NCI-H510A treated with DMSO at 0.1 percent for 48 hours (cell line): ENCODE data around the gene PRND.
A peak's percentile ranks its signal among the peaks of the same experiment; 100 is the strongest.
"Not testable (repeated sequence)": the region's sequence is repeated elsewhere in the genome, so short reads cannot be mapped to it uniquely, and the experiment has no call there.

Experiments
- DNase-seq: peaks from one replicate; lab custom pipeline; 2025; lab: John Stamatoyannopoulos, UW

The PRND gene

GRCh38 chr20:4737857-4738627 lies 16.3 kb downstream of the PRND start:
- DNase-seq: no peak

GRCh38 chr20:4740774-4741431 lies 19.2 kb downstream of the PRND start:
- peak; percentile 25 for DNase-seq

GRCh38 chr20:4748847-4749246 lies 27.1 kb downstream of the PRND start:
- DNase-seq: no peak

- DNase-seq: no peak
Observed at GRCh38 chr20:4749326-4749725, 27.6 kb downstream of the PRND start.

GRCh38 chr20:4750381-4750780 lies 28.7 kb downstream of the PRND start:
- DNase-seq: no peak

GRCh38 chr20:4759100-4759884 lies 37.6 kb downstream of the PRND start:
- DNase-seq: not testable (repeated sequence)

- DNase-seq: no peak
Observed at GRCh38 chr20:4763261-4763660, 41.6 kb downstream of the PRND start.

- DNase-seq: no peak
Observed at GRCh38 chr20:4763723-4764510, 42.2 kb downstream of the PRND start.

GRCh38 chr20:4764805-4765204 lies 43.1 kb downstream of the PRND start:
- no peak for DNase-seq

GRCh38 chr20:4765681-4766080 lies 44.0 kb downstream of the PRND start:
- no peak for DNase-seq

- no peak for DNase-seq
Observed at GRCh38 chr20:4766631-4767030, 44.9 kb downstream of the PRND start.

- DNase-seq: no peak
Observed at GRCh38 chr20:4767084-4767483, 45.4 kb downstream of the PRND start.

GRCh38 chr20:4769328-4769727 lies 47.6 kb downstream of the PRND start:
- DNase-seq: no peak

- no peak for DNase-seq
Observed at GRCh38 chr20:4770026-4770425, 48.3 kb downstream of the PRND start.

- DNase-seq: no peak
Observed at GRCh38 chr20:4771004-4771403, 49.3 kb downstream of the PRND start.

- DNase-seq: no peak
Observed at GRCh38 chr20:4772132-4772531, 50.4 kb downstream of the PRND start.

- not testable (repeated sequence) for DNase-seq
Observed at GRCh38 chr20:4773014-4773413, 51.3 kb downstream of the PRND start.

GRCh38 chr20:4773736-4774135 lies 52.0 kb downstream of the PRND start:
- no peak for DNase-seq

GRCh38 chr20:4774207-4774606 lies 52.5 kb downstream of the PRND start:
- DNase-seq: no peak

GRCh38 chr20:4775322-4776078 lies 53.8 kb downstream of the PRND start:
- DNase-seq: no peak

GRCh38 chr20:4776079-4776630 lies 54.4 kb downstream of the PRND start:
- peak; percentile 24 for DNase-seq
